BJ (cell line): ENCODE data around the gene MRPL12. TPM values are rescaled to one million over a fixed set of nuclear protein-coding genes. Genes with fewer than 3 reads are reported as not detected.

Experiments used
- CTCF ChIA-PET: fragments of 350-600 bp; formaldehyde crosslinking; extraction: SDS; loops from one replicate; lab custom pipeline; 2021; ENCODE audit warnings: antibody characterized with exemption, inconsistent platforms; lab: Yijun Ruan, JAX
- POLR2A ChIA-PET: fragments of 300-600 bp; sonication (Branson Sonifier 250); formaldehyde crosslinking; extraction: SDS; loops from one replicate; lab custom pipeline; 2021; ENCODE audit warnings: antibody characterized with exemption; lab: Charles Lee
- DNase-seq: peaks from one replicate; pipeline ENCODE4 v3.0.0-alpha.2; 2011; ENCODE audit warnings: low read depth
- H3K27me3 ChIP-seq: 2 replicates; pipeline ENCODE4 v1.6.0; 2011; ENCODE audit warnings: low read length; ENCODE audit not compliant: control insufficient read depth, insufficient read depth
- H3K36me3 ChIP-seq: 2 replicates; pipeline ENCODE4 v1.5.1; 2011; ENCODE audit warnings: low read length; ENCODE audit not compliant: control insufficient read depth, insufficient read depth
- H3K4me3 ChIP-seq: 2 replicates; pipeline ENCODE4 v1.5.1; 2011; ENCODE audit warnings: low read depth, mild to moderate bottlenecking, control low read depth, low read length
- polyA plus RNA-seq: library from polyadenylated mRNA; depleted of rRNA; stranded (reverse); fragments of >200 nt; gene quantifications from 2 replicates; pipeline ENCODE4 v1.2.3, GENCODE V29; 2011
- TF ChIP-seq, protein P1 (sequence below): IDR thresholded peaks from 2 replicates; pipeline ENCODE4 v1.5.1; 2011; ENCODE audit warnings: low read depth, mild to moderate bottlenecking, control low read depth, inconsistent platforms, low read length, moderate library complexity; ENCODE audit not compliant: insufficient read depth

The MRPL12 gene
- polyA plus RNA-seq, 1 experiment = 63.0 TPM

- peaks cover 9% of the 10 kb centered on the region for H3K36me3 ChIP-seq
- ChIA-PET CTCF (interaction anchor here (0.5 to 1.8 kb wide), 3 partner anchors 16 to 144 kb away, joined by 3 to 4 read pairs (median 4); no protein-coding TSS in a partner anchor), POLR2A (interaction anchor here (0.5 to 0.6 kb wide), 2 partner anchors 9 to 143 kb away, joined by 4 to 11 read pairs; partner anchors contain the start of gene MRPL12)
- H3K4me3 ChIP-seq = peak within 1 kb of the TSS; percentile 67
- TF ChIP-seq, protein P1, sequence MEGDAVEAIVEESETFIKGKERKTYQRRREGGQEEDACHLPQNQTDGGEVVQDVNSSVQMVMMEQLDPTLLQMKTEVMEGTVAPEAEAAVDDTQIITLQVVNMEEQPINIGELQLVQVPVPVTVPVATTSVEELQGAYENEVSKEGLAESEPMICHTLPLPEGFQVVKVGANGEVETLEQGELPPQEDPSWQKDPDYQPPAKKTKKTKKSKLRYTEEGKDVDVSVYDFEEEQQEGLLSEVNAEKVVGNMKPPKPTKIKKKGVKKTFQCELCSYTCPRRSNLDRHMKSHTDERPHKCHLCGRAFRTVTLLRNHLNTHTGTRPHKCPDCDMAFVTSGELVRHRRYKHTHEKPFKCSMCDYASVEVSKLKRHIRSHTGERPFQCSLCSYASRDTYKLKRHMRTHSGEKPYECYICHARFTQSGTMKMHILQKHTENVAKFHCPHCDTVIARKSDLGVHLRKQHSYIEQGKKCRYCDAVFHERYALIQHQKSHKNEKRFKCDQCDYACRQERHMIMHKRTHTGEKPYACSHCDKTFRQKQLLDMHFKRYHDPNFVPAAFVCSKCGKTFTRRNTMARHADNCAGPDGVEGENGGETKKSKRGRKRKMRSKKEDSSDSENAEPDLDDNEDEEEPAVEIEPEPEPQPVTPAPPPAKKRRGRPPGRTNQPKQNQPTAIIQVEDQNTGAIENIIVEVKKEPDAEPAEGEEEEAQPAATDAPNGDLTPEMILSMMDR = no peak
- H3K27me3 ChIP-seq = no peaks in the 10 kb centered on the region
- DNase-seq = no peak
Observed at GRCh38 chr17:81711814-81712467, 8.8 kb downstream of the MRPL12 start, which contains the start of gene SLC25A10. TSS of gene SLC25A10 (plus strand) at chr17:81712284. CDS start at chr17:81712427, 143 bp downstream.

DNA sequence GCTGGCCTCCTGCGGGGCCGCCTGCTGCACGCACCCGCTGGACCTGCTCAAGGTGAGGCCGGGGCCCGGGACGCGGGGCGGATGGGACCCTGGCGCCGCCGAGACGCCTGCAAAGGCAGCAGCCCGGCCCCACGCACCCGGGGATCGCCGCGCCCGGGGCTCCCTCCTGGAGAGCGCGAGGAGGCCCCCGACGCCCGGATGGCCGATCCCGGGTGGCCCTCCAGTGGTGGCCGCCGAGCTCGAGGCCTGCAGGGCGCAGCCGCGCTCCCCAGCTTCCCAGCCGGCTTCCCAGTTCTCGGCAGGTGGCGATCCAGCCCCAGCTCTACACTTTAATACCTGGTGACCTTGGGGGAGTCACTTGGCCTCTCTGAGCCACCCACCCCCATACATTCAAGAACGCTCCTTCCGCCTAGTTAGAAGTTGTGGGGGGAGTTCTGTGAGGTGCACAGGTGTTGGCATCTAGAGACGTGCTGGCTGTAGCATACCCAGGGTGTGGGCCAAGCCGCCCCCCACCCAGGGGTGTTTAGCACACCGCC lies 9.4 kb downstream of the MRPL12 start:
- Histone ChIP-seq H3K4me3 (peak overlapping the region; percentile 67), H3K36me3 (peaks cover 4% of the 10 kb centered on the region), H3K27me3 (no peaks in the 10 kb centered on the region)
- ChIA-PET POLR2A (no interaction called here), CTCF (interaction anchor here (1.8 kb wide), 1 partner anchor 30 kb away, joined by 4 read pairs; no protein-coding TSS in a partner anchor)
- no peak for DNase-seq
- TF ChIP-seq, protein P1 = peak; percentile 33; the same call in 1 of the 2 replicates

GRCh38 chr17:81713004-81713555 lies 9.9 kb downstream of the MRPL12 start:
- Histone ChIP-seq H3K36me3 (peaks cover 4% of the 10 kb centered on the region), H3K27me3 (no peaks in the 10 kb centered on the region), H3K4me3 (peak overlapping the region; percentile 67)
- ChIA-PET POLR2A (interaction anchor here (0.6 kb wide), 1 partner anchor 150 kb away, joined by 4 read pairs; no protein-coding TSS in a partner anchor), CTCF (interaction anchor here (0.6 to 1.8 kb wide), 2 partner anchors 14 to 31 kb away, joined by 3 to 4 read pairs; no protein-coding TSS in a partner anchor)
- TF ChIP-seq, protein P1 = no peak
- DNase-seq = no peak

DNA sequence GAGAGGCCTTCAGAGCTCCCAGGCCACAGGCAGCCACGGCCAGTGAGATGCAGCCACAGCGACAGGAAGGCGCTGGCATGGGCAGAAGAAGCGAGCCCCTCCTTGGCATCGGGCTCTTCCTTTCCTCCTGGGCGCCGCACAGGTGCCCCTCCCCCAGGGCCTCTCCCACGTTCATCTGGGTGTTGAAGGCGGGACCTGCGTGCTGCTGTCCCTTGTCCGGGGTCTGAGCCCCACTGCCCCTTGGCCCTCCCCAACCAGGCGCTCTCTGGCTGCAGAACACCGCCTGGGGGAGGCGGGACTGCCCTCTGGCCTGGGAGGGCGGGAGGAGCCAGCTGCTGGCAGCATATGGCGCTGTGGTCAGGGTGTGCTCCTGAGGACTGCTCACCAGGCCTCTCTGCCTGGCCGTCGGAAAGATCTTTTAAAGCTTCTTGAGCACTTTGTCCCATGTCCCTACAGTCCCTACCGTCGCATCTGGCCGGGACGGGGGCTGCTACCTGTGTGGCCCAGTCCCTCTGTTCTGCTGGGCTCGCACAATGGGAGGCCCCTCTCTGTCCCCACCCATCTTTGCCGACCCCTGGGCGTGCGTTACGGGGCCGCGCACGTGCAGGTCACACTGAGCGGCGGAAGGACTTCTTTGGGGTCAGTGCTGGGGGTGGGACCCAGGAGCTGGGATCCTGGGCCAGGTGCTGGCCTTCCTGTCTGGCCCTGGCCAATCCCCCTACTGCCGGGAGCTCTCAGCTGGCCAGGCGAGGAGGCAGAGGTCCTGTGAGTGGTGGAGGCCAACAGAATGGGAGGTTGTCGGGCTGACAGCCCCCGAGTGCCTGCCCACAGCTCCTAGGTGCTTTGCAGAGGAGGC lies 10.6 kb downstream of the MRPL12 start:
- Histone ChIP-seq H3K4me3 (no peak overlapping the region; the same call in 1 of the 2 replicates), H3K27me3 (no peaks in the 10 kb centered on the region), H3K36me3 (peaks cover 1% of the 10 kb centered on the region; the same call in 1 of the 2 replicates)
- POLR2A ChIA-PET = interaction anchor here (0.6 kb wide), 1 partner anchor 150 kb away, joined by 4 read pairs; no protein-coding TSS in a partner anchor
- no peak for DNase-seq
- TF ChIP-seq, protein P1 = no peak
- CTCF ChIA-PET = interaction anchor here (0.6 to 1.0 kb wide), 2 partner anchors 10 to 14 kb away, joined by 3 read pairs; no protein-coding TSS in a partner anchor
